ENCODE data around the gene PIK3R3. TPM values are rescaled to one million over a fixed set of nuclear protein-coding genes. Genes with fewer than 3 reads are reported as not detected.
A peak's percentile ranks its signal among the peaks of the same experiment; 100 is the strongest.

The PIK3R3 gene
- total RNA-seq, 3 donors from 2014 or later: 17.9 to 80.3 (median 46.8) TPM

DNA sequence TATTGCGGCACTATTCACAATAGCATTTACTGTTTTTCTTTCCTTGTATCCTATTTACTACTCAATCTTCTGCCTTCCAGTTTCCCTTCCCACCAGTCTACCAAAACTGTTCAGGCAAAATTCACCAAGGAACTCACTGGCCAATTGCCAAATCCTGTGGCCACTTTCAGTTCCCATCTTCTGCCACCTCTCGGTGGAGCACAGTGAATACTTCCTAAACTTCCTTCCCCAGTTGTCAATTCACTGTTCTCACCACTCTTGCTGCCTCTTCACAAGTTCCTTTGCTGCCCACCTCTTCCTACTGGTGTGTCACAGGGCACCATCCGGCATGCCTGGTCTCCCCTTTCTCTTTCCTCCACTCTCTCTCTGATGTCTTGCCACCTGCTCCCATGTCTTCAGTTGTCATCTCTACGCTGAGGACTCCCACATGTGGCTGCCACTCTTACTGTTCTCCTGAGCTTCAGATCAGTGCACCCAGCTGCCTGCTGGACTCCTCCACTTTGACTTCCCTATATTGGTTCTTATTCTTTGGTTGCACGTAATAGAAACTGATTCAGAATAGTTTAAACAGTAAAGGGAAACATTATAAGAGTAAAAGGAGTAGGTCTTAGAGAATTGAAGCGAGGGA lies 114.4 kb downstream of the PIK3R3 start:
- Histone ChIP-seq H3K9me3 (no peaks in the 10 kb centered on the region), H3K36me3 (no peaks in the 10 kb centered on the region), H3K4me1 (no peaks in the 10 kb centered on the region), H3K27me3 (no peaks in the 10 kb centered on the region), H3K4me3 (no peak overlapping the region), H3K27ac (no peak overlapping the region)
- TF ChIP-seq POLR2AphosphoS5 (IDR thresholded peaks at IDR 0.05) (no peak), POLR2A (IDR thresholded peaks at IDR 0.05) (no peak)
- TF ChIP-seq, protein P1, sequence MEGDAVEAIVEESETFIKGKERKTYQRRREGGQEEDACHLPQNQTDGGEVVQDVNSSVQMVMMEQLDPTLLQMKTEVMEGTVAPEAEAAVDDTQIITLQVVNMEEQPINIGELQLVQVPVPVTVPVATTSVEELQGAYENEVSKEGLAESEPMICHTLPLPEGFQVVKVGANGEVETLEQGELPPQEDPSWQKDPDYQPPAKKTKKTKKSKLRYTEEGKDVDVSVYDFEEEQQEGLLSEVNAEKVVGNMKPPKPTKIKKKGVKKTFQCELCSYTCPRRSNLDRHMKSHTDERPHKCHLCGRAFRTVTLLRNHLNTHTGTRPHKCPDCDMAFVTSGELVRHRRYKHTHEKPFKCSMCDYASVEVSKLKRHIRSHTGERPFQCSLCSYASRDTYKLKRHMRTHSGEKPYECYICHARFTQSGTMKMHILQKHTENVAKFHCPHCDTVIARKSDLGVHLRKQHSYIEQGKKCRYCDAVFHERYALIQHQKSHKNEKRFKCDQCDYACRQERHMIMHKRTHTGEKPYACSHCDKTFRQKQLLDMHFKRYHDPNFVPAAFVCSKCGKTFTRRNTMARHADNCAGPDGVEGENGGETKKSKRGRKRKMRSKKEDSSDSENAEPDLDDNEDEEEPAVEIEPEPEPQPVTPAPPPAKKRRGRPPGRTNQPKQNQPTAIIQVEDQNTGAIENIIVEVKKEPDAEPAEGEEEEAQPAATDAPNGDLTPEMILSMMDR (IDR thresholded peaks at IDR 0.05): no peak
- no peak for DNase-seq (ENCODE audit: low spot score in 2 of 2)
- intact Hi-C loops (cut with DNase I; ENCODE audit: low total_unique reads): no loop called here

DNA sequence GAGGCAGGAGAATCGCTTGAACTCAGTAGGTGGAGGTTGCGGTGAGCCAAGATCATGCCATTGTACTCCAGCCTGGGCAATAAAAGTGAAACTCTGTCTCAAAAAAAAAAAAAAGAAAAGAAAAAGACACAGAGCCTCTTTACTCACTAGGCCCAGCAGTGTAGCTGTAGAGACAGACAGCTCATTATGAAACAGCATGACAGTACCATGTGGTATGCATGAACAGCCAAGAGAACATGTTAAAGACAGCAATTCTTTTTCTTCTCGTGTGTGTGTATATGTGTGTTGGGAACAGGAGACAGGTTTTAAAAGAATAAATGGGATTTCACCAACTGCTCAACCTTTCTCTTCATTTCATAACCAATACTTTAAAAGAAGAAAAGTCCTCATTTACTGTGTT lies 118.8 kb downstream of the PIK3R3 start:
- TF ChIP-seq, protein P1 (IDR thresholded peaks at IDR 0.05): no peak
- no peak for TF ChIP-seq POLR2A (IDR thresholded peaks at IDR 0.05)
- TF ChIP-seq POLR2AphosphoS5 (IDR thresholded peaks at IDR 0.05): no peak
- no peak for DNase-seq (ENCODE audit: low spot score in 2 of 2)
- intact Hi-C loops (cut with DNase I; ENCODE audit: low total_unique reads): no loop called here
- no peaks in the 10 kb centered on the region for H3K4me1 ChIP-seq
- H3K4me3 ChIP-seq: no peak overlapping the region
- no peaks in the 10 kb centered on the region for H3K9me3 ChIP-seq
- H3K36me3 ChIP-seq: peaks cover under 1% of the 10 kb centered on the region
- H3K27ac ChIP-seq: no peak overlapping the region
- H3K27me3 ChIP-seq: no peaks in the 10 kb centered on the region

DNA sequence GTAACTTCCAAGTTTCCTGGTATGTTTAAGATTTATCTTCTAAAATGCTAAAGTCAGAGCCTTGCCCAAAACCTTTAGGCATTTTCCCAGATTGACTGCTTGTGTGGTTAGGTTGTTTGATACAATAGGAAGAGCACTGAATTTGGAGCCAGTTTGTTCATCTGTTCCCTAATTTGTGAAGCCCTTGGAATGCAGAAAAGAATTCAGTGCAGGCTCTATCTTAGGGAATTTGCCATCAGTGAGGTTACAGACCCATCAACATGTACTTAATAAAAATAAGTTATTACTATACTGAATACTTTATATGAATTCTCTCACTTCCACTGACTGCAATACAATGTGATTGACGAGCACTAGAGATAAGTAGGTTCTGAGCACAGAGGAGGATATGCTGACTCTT lies 120.2 kb downstream of the PIK3R3 start:
- Histone ChIP-seq H3K27me3 (no peaks in the 10 kb centered on the region), H3K27ac (no peak overlapping the region), H3K36me3 (peaks cover 4% of the 10 kb centered on the region), H3K4me3 (no peak overlapping the region), H3K9me3 (no peaks in the 10 kb centered on the region), H3K4me1 (no peaks in the 10 kb centered on the region)
- DNase-seq (ENCODE audit: low spot score in 2 of 2): no peak
- TF ChIP-seq, protein P1 (IDR thresholded peaks at IDR 0.05): no peak
- TF ChIP-seq POLR2A (IDR thresholded peaks at IDR 0.05) (no peak), POLR2AphosphoS5 (IDR thresholded peaks at IDR 0.05) (no peak)
- intact Hi-C loops (cut with DNase I; ENCODE audit: low total_unique reads): no loop called here

DNA sequence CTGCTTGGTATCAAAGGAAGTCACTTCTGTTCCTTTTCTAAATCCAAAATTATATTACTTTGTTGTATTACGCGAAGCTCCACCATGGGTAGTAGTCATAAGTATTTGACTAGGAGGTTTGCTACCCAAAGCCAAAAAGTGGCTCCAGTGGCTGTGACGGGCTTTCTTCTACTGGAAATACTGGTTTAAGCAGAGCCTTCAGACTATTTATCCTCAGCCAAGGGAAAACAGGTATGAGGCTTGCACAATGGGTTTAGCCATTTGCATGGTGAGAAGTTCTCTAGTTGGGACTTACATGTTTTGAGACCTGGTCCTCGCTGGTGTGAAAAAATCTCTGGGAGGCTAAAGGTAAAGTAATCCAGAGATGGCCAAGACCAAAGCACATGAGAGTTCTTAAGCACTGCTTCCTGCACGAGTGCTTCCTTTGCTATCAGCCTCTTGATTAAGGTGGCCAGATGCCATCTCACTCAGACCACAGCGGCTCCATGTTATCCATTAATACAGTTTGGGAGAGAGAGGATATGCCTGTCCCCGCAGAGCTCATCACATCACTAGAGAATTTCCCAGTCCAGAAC lies 121.2 kb downstream of the PIK3R3 start:
- TF ChIP-seq POLR2A (IDR thresholded peaks at IDR 0.05) (no peak), POLR2AphosphoS5 (IDR thresholded peaks at IDR 0.05) (no peak)
- TF ChIP-seq, protein P1 (IDR thresholded peaks at IDR 0.05): no peak

DNA sequence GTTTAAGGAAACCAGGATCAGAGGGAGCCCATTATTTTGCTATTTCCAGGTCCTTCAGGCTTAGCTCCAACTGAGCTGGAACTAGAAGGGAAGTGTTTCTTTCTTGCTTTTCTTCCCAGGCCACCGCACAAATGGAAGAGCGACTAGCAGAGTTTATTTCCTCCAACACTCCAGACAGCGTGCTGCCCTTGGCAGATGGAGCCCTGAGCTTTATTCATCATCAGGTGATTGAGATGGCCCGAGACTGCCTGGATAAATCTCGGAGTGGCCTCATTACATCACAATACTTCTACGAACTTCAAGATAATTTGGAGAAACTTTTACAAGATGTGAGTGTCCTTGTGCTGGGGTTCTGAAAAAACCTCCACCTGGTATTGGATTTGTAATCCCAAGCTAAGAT lies 121.8 kb downstream of the PIK3R3 start:
- intact Hi-C loops (cut with DNase I; ENCODE audit: low total_unique reads): no loop called here
- Histone ChIP-seq H3K4me3 (no peak overlapping the region), H3K27ac (peak overlapping the region in 1 of 2 donors; percentile 25), H3K9me3 (no peaks in the 10 kb centered on the region), H3K27me3 (no peaks in the 10 kb centered on the region), H3K36me3 (peaks cover 4% of the 10 kb centered on the region), H3K4me1 (no peaks in the 10 kb centered on the region)
- DNase-seq (ENCODE audit: low spot score in 2 of 2): no peak
- TF ChIP-seq, protein P1 (IDR thresholded peaks at IDR 0.05): no peak
- TF ChIP-seq POLR2A (IDR thresholded peaks at IDR 0.05) (no peak), POLR2AphosphoS5 (IDR thresholded peaks at IDR 0.05) (no peak)

More for the DNA sequence above, 121.2 kb downstream of the PIK3R3 start:
- no peaks in the 10 kb centered on the region for H3K9me3 ChIP-seq
- H3K27me3 ChIP-seq: no peaks in the 10 kb centered on the region
- H3K27ac ChIP-seq: peak overlapping the region in 1 of 2 donors; percentile 17
- H3K36me3 ChIP-seq: peaks cover 4% of the 10 kb centered on the region
- DNase-seq (ENCODE audit: low spot score in 2 of 2): no peak
- no peak overlapping the region for H3K4me3 ChIP-seq
- intact Hi-C loops (cut with DNase I; ENCODE audit: low total_unique reads): no loop called here
- H3K4me1 ChIP-seq: no peaks in the 10 kb centered on the region
